OCI-LY7 (cell line): ENCODE results near the gene ZNF516. TPM values are rescaled to one million over a fixed set of nuclear protein-coding genes. Genes with fewer than 3 reads are reported as not detected.

Experiments
- BruUV-seq: library from RNA; stranded (reverse); fragments of 400-500 nt; replicated peaks from 2 replicates; lab custom pipeline; 2021; lab: Mats Ljungman, UMichigan
- CTCF ChIA-PET: fragments of 300-600 bp; sonication (Branson Sonifier 250); formaldehyde crosslinking; loops from one replicate; lab custom pipeline; 2022; ENCODE audit warnings: antibody characterized with exemption; ENCODE audit not compliant: unreplicated experiment; lab: Charles Lee
- POLR2A ChIA-PET: fragments of 300-600 bp; sonication (Branson Sonifier 250); formaldehyde crosslinking; loops from one replicate; lab custom pipeline; 2022; ENCODE audit warnings: antibody characterized with exemption; lab: Charles Lee
- DNase-seq: peaks from one replicate; pipeline ENCODE4 v3.0.0-alpha.2; 2015; ENCODE audit warnings: low spot score
- H2AFZ ChIP-seq: fragments of 200-600 bp; sonication (generic), shearing (Covaris generic); 2 replicates; pipeline ENCODE4 v1.6.1; 2014; ENCODE audit warnings: mild to moderate bottlenecking, antibody characterized with exemption, low read length, moderate library complexity
- H3K27ac ChIP-seq: fragments of 200-600 bp; sonication (generic); 2 replicates; pipeline ENCODE4 v1.5.1; 2014; ENCODE audit warnings: mixed run types, low read depth, mild to moderate bottlenecking, moderate library complexity, low read length, inconsistent platforms; ENCODE audit not compliant: poor library complexity, severe bottlenecking
- H3K36me3 ChIP-seq: fragments of 200-600 bp; sonication (generic); 2 replicates; pipeline ENCODE4 v1.6.1; 2014; ENCODE audit warnings: mild to moderate bottlenecking, antibody characterized with exemption, low read length, moderate library complexity, mixed read lengths; ENCODE audit not compliant: insufficient read depth
- H3K4me1 ChIP-seq: fragments of 200-600 bp; sonication (generic); 2 replicates; pipeline ENCODE4 v1.5.1; 2014; ENCODE audit warnings: mild to moderate bottlenecking, low read length; ENCODE audit not compliant: insufficient read depth, poor library complexity, severe bottlenecking
- H3K4me2 ChIP-seq: fragments of 200-600 bp; sonication (generic); 2 replicates; pipeline ENCODE4 v1.6.1; 2014; ENCODE audit warnings: mild to moderate bottlenecking, low read length
- H3K4me3 ChIP-seq: fragments of 200-600 bp; sonication (generic); 2 replicates; pipeline ENCODE4 v1.5.1; 2014; ENCODE audit warnings: mild to moderate bottlenecking, low read depth, low read length; ENCODE audit not compliant: poor library complexity, severe bottlenecking
- H3K79me2 ChIP-seq: fragments of 200-600 bp; sonication (generic); 2 replicates; pipeline ENCODE4 v1.6.1; 2016; ENCODE audit warnings: low read depth, mild to moderate bottlenecking, low read length, moderate library complexity, mixed read lengths; ENCODE audit not compliant: insufficient read depth
- H3K9me2 ChIP-seq: fragments of 200-600 bp; sonication (generic); 2 replicates; pipeline ENCODE4 v1.6.1; 2016; ENCODE audit warnings: mild to moderate bottlenecking, low read length, mixed read lengths; ENCODE audit not compliant: insufficient read depth
- H3K9me3 ChIP-seq: fragments of 200-600 bp; sonication (generic); 2 replicates; pipeline ENCODE4 v1.6.1; 2014; ENCODE audit warnings: mild to moderate bottlenecking, mixed run types, low read length, mixed read lengths
- H4K20me1 ChIP-seq: fragments of 200-600 bp; sonication (generic); 2 replicates; pipeline ENCODE4 v1.6.1; 2014; ENCODE audit warnings: mild to moderate bottlenecking, antibody characterized with exemption, low read length, moderate library complexity, mixed read lengths; ENCODE audit not compliant: insufficient read depth
- CTCF ChIP-seq: fragments of 200-600 bp; sonication (generic); conservative IDR thresholded peaks from 2 replicates; pipeline ENCODE4 v1.5.1; 2014; ENCODE audit warnings: mild to moderate bottlenecking, antibody characterized with exemption, low read length, moderate library complexity, mixed read lengths
- EZH2phosphoT487 ChIP-seq: fragments of 200-600 bp; sonication (generic); IDR thresholded peaks from 2 replicates; pipeline ENCODE4 v1.6.1; 2018; ENCODE audit warnings: low read depth, borderline replicate concordance, mild to moderate bottlenecking, mixed run types, antibody characterized with exemption, low read length, moderate library complexity, mixed read lengths
- intact Hi-C: fragments of 100-400 bp; cut with micrococcal nuclease; formaldehyde crosslinking; loops from one replicate; pipeline ENCODE4 v1.10.0; 2022; ENCODE audit not compliant: unreplicated experiment
- total RNA-seq, 2 experiments: library from RNA; depleted of rRNA in 1 of 2; stranded (reverse); fragments of >200 nt in 1 of 2; shearing (Covaris generic) in 1 of 2; gene quantifications; 2 replicates each; pipeline ENCODE4 v1.2.3, GENCODE V29; 2014 to 2022

ZNF516 gene
- total RNA-seq, 2 experiments from 2014 or later = 16.2 to 32.3 TPM

- Histone ChIP-seq H4K20me1 (no peaks in the 10 kb centered on the region), H3K4me3 (no peak overlapping the region), H3K9me2 (no peaks in the 10 kb centered on the region), H3K4me1 (no peaks in the 10 kb centered on the region), H3K4me2 (no peak overlapping the region), H3K9me3 (no peaks in the 10 kb centered on the region), H3K27ac (no peak overlapping the region), H3K79me2 (peaks cover 38% of the 10 kb centered on the region; the same call in 1 of the 2 replicates), H3K36me3 (peaks cover 3% of the 10 kb centered on the region), H2AFZ (no peak overlapping the region)
- ChIA-PET POLR2A (interaction anchor here (0.6 kb wide), 1 partner anchor 248 kb away, joined by 3 read pairs; no protein-coding TSS in a partner anchor), CTCF (no interaction called here)
- TF ChIP-seq CTCF (no peak), EZH2phosphoT487 (no peak)
- intact Hi-C loops = no loop called here
- BruUV-seq = no TSS peak
- DNase-seq = no peak
Observed at GRCh38 chr18:76422838-76423237, 72.2 kb downstream of the ZNF516 start.

- no peak overlapping the region for H3K4me3 ChIP-seq
- no TSS peak for BruUV-seq
- H3K9me3 ChIP-seq = no peaks in the 10 kb centered on the region
- H3K79me2 ChIP-seq = peaks cover 35% of the 10 kb centered on the region; the same call in 1 of the 2 replicates
- TF ChIP-seq CTCF (no peak), EZH2phosphoT487 (no peak)
- no peak overlapping the region for H3K4me2 ChIP-seq
- no peak overlapping the region for H3K27ac ChIP-seq
- H3K4me1 ChIP-seq = no peaks in the 10 kb centered on the region
- no peak overlapping the region for H2AFZ ChIP-seq
- no peaks in the 10 kb centered on the region for H3K9me2 ChIP-seq
- intact Hi-C loops = no loop called here
- DNase-seq = no peak
- H4K20me1 ChIP-seq = no peaks in the 10 kb centered on the region
- ChIA-PET POLR2A (no interaction called here), CTCF (no interaction called here)
- peaks cover 3% of the 10 kb centered on the region for H3K36me3 ChIP-seq
Observed at GRCh38 chr18:76422121-76422520, 72.9 kb downstream of the ZNF516 start.

- no peaks in the 10 kb centered on the region for H3K4me1 ChIP-seq
- H3K79me2 ChIP-seq = peaks cover 32% of the 10 kb centered on the region; the same call in 1 of the 2 replicates
- no peak overlapping the region for H3K27ac ChIP-seq
- peaks cover 3% of the 10 kb centered on the region for H3K36me3 ChIP-seq
- H3K9me2 ChIP-seq = no peaks in the 10 kb centered on the region
- no TSS peak for BruUV-seq
- POLR2A ChIA-PET = no interaction called here
- H3K4me3 ChIP-seq = no peak overlapping the region
- no peaks in the 10 kb centered on the region for H3K9me3 ChIP-seq
- no peak overlapping the region for H3K4me2 ChIP-seq
- no peak for TF ChIP-seq CTCF
- no peak for TF ChIP-seq EZH2phosphoT487
- CTCF ChIA-PET = interaction anchor here (0.5 kb wide), 1 partner anchor 380 kb away, joined by 5 read pairs; no protein-coding TSS in a partner anchor
- H4K20me1 ChIP-seq = no peaks in the 10 kb centered on the region
- DNase-seq = no peak
- intact Hi-C loops = no loop called here
- H2AFZ ChIP-seq = no peak overlapping the region
Observed at GRCh38 chr18:76421685-76422078, 73.4 kb downstream of the ZNF516 start.
